HFFc6 (cell line): ENCODE data around the gene PHLDB3. TPM values are rescaled to one million over a fixed set of nuclear protein-coding genes. Genes with fewer than 3 reads are reported as not detected.
A peak's percentile ranks its signal among the peaks of the same experiment; 100 is the strongest.

Source experiments
- DNase-seq: peaks from one replicate; pipeline ENCODE4 v3.0.0-alpha.2; 2018
- H3K27ac Mint-ChIP-seq: 2 replicates; pipeline ENCODE4 v1.8.0; 2020; ENCODE audit warnings: mild to moderate bottlenecking, mixed read lengths
- H3K27me3 Mint-ChIP-seq: 2 replicates; pipeline ENCODE4 v1.8.0; 2021; ENCODE audit warnings: mild to moderate bottlenecking, moderate library complexity, mixed read lengths; ENCODE audit not compliant: insufficient read depth
- H3K36me3 Mint-ChIP-seq: 2 replicates; pipeline ENCODE4 v1.8.0; 2021; ENCODE audit warnings: low read depth, mixed read lengths
- H3K4me1 Mint-ChIP-seq: 2 replicates; pipeline ENCODE4 v1.8.0; 2020; ENCODE audit warnings: low read depth, mixed read lengths
- H3K4me3 Mint-ChIP-seq: 2 replicates; pipeline ENCODE4 v1.8.0; 2020; ENCODE audit warnings: mild to moderate bottlenecking, moderate library complexity, mixed read lengths
- H3K9me3 Mint-ChIP-seq: 2 replicates; pipeline ENCODE4 v1.8.0; 2020; ENCODE audit warnings: mild to moderate bottlenecking, mixed read lengths
- CTCF ChIP-seq: fragments of 200-600 bp; sonication (generic); IDR thresholded peaks from 2 replicates; pipeline ENCODE4 v1.5.0; 2021; ENCODE audit warnings: antibody characterized with exemption, mild to moderate bottlenecking
- total RNA-seq, 6 experiments: library from RNA; stranded (reverse); fragmentation: NEBNext Ultra II Directional; extraction: Animal tissue kit (Norgen Biotek cat#: 25700); gene quantifications; 2 replicates in 1 of 6; 3 replicates in 5 of 6; pipeline ENCODE4 v1.2.3, GENCODE V29; 2021

PHLDB3 gene
- total RNA-seq, 6 experiments from 2014 or later = 7.5 to 12.5 (median 11.7) TPM

- TF ChIP-seq CTCF = no peak
- Mint-ChIP-seq H3K36me3 (peaks cover 6% of the 10 kb centered on the region; the same call in 1 of the 2 replicates), H3K9me3 (no peaks in the 10 kb centered on the region), H3K4me3 (peak overlapping the region; percentile 91), H3K4me1 (peaks cover 34% of the 10 kb centered on the region), H3K27me3 (peaks cover 2% of the 10 kb centered on the region), H3K27ac (peak overlapping the region; percentile 91)
- DNase-seq = peak; percentile 99
Observed at GRCh38 chr19:43533546-43534304, 29.2 kb upstream of the PHLDB3 start.

- Mint-ChIP-seq H3K4me1 (peaks cover 38% of the 10 kb centered on the region), H3K27ac (peak within 1 kb of the TSS; percentile 91), H3K36me3 (peaks cover 6% of the 10 kb centered on the region; the same call in 1 of the 2 replicates), H3K9me3 (no peaks in the 10 kb centered on the region), H3K4me3 (peak within 1 kb of the TSS; percentile 91), H3K27me3 (peaks cover 2% of the 10 kb centered on the region)
- peak; percentile 23; the same call in 1 of the 2 replicates for TF ChIP-seq CTCF
- peak; percentile 90 for DNase-seq
Observed at GRCh38 chr19:43532962-43533545, 28.5 kb upstream of the PHLDB3 start, which contains the start of gene ZNF575. Gene ZNF575, plus strand, starts transcription at chr19:43533188. Its CDS starts 1,235 bp downstream, at chr19:43534423.

DNA sequence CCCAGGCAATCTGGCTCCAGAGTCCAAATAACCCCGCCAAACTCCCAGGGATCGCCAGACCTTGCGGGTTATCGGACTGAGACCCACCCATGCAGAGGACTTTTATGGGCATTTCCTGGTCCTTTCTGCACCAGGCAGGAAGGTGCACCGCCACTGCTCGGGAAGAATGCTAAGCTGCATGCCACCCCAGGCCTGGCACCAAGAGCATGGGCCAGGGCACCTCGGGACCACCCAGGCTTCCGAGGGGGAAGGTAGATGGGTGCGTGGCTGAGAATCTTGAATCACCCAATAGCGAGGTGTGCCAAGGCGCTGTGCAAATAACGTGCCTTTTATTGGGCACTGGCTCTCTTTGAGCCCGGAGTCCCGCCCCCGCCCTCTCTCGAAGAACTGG, 28.0 kb upstream of the PHLDB3 start:
- Mint-ChIP-seq H3K9me3 (no peaks in the 10 kb centered on the region), H3K4me3 (peak overlapping the region; percentile 91), H3K36me3 (peaks cover 4% of the 10 kb centered on the region; the same call in 1 of the 2 replicates), H3K4me1 (peaks cover 43% of the 10 kb centered on the region), H3K27ac (peak overlapping the region; percentile 82), H3K27me3 (peaks cover 2% of the 10 kb centered on the region)
- DNase-seq = no peak
- TF ChIP-seq CTCF = no peak

- Mint-ChIP-seq H3K4me3 (peak overlapping the region; percentile 87), H3K27me3 (peaks cover 4% of the 10 kb centered on the region), H3K36me3 (peaks cover 1% of the 10 kb centered on the region; the same call in 1 of the 2 replicates), H3K4me1 (peaks cover 44% of the 10 kb centered on the region), H3K9me3 (no peaks in the 10 kb centered on the region), H3K27ac (peak overlapping the region; percentile 84)
- 0 out of 2 replicates have a peak, but pooled peaks have one; percentile 18 for TF ChIP-seq CTCF
- DNase-seq = peak; percentile 6
Observed at GRCh38 chr19:43527860-43528622, 23.5 kb upstream of the PHLDB3 start.
